Spleen (tissue), 11 donors: ENCODE data around the gene TDRD7. TPM values are rescaled to one million over a fixed set of nuclear protein-coding genes. Genes with fewer than 3 reads are reported as not detected.

ENCODE experiments used
- DNase-seq: peaks from one replicate; pipeline ENCODE4 v3.0.0-alpha.2; 2020
- H3K27ac ChIP-seq, 8 donors: fragments of 200-600 bp; sonication (generic) in 7 of 8; 1 replicate in 4 of 8; 2 replicates in 4 of 8; pipeline versions ENCODE4 v1.5.0 to v1.8.0; 2016 to 2021; ENCODE audit warnings: inconsistent platforms in 4 of 8, mild to moderate bottlenecking in 4 of 8, moderate library complexity in 1 of 8
- H3K27me3 ChIP-seq, 7 donors: fragments of 200-600 bp; sonication (generic) in 6 of 7; replicated peaks in 1 of 7; 1 replicate in 4 of 7; 2 replicates in 3 of 7; pipeline versions ENCODE4 v1.5.0 to v1.8.0; 2016 to 2021; ENCODE audit warnings: inconsistent platforms in 3 of 7, mild to moderate bottlenecking in 1 of 7
- H3K36me3 ChIP-seq, 6 donors: fragments of 200-600 bp; sonication (generic) in 5 of 6; 1 replicate in 4 of 6; 2 replicates in 2 of 6; pipeline versions ENCODE4 v1.5.0 to v1.8.0; 2016 to 2021; ENCODE audit warnings: inconsistent platforms in 2 of 6
- H3K4me1 ChIP-seq, 6 donors: fragments of 200-600 bp; sonication (generic) in 5 of 6; 1 replicate in 3 of 6; 2 replicates in 3 of 6; pipeline versions ENCODE4 v1.5.0 to v1.8.0; 2016 to 2021; ENCODE audit warnings: inconsistent platforms in 3 of 6
- H3K4me3 ChIP-seq, 8 donors: fragments of 200-600 bp; sonication (generic) in 7 of 8; 1 replicate in 4 of 8; 2 replicates in 4 of 8; pipeline versions ENCODE4 v1.5.0 to v1.8.0; 2016 to 2021; ENCODE audit warnings: inconsistent platforms in 4 of 8, mild to moderate bottlenecking in 4 of 8, moderate library complexity in 2 of 8
- H3K9me3 ChIP-seq, 8 donors: fragments of 200-600 bp; sonication (generic) in 7 of 8; 1 replicate in 4 of 8; 2 replicates in 4 of 8; pipeline versions ENCODE4 v1.5.0 to v1.8.0; 2016 to 2021; ENCODE audit warnings: inconsistent platforms in 4 of 8
- POLR2A ChIP-seq, 3 donors: fragments of 450-650 bp; IDR thresholded peaks; one replicate each; pipeline ENCODE4 v1.5.1; 2017; ENCODE audit warnings: antibody characterized with exemption in 3 of 3, mild to moderate bottlenecking in 1 of 3
- POLR2AphosphoS5 ChIP-seq, 3 donors: sonication (generic); formaldehyde crosslinking; IDR thresholded peaks; one replicate each; pipeline ENCODE4 v1.5.1; 2017; ENCODE audit warnings: antibody characterized with exemption in 3 of 3
- WGBS, 5 donors: extraction: QIAGEN DNeasy Blood & Tissue Kit in 3 of 5; methylation state at CpG; one replicate each; pipeline versions ENCODE4 v1.1.5 to v1.1.7; 2013 to 2018; 5-methylcytosine and 5-hydroxymethylcytosine counted together
- intact Hi-C: fragments of 100-400 bp; cut with DNase I; formaldehyde crosslinking; loops from one replicate; pipeline ENCODE4 v1.15.0; 2023; ENCODE audit warnings: low total_unique reads
- microRNA-seq, 3 donors: library from miRNA; unstranded; fragments of <30 nt; microRNA quantifications; one replicate each; pipeline versions ENCODE4 to v1.1.0, GENCODE V29; 2019 to 2020
- polyA plus RNA-seq, 3 donors: library from polyadenylated mRNA; stranded (reverse); fragments of 200-250 nt; gene quantifications; one replicate each; pipeline ENCODE4 v1.2.1, GENCODE V29; 2013
- small RNA-seq, 4 donors: library from RNA; depleted of rRNA; stranded (forward); fragments of <200 nt; gene quantifications; one replicate each; pipeline ENCODE3, GENCODE V24; 2016
- total RNA-seq, 7 donors: library from RNA; depleted of rRNA in 3 of 7; stranded (reverse); fragments of >200 nt in 3 of 7; fragmentation: NEBNext Ultra II Directional in 4 of 7; extraction: Animal tissue kit (Norgen Biotek cat#: 25700) in 4 of 7; gene quantifications; one replicate each; pipeline versions ENCODE4 v1.1.0 to v1.2.1, GENCODE V29; 2016 to 2021
- TF ChIP-seq, protein P1 (sequence below), 11 experiments: fragments of 200-600 bp in 7 of 11; fragments of 450-650 bp in 4 of 11; sonication (generic) in 4 of 11; IDR thresholded peaks in 8 of 11; conservative IDR thresholded peaks in 3 of 11; 1 replicate in 7 of 11; 2 replicates in 4 of 11; pipeline versions ENCODE4 v1.4.0 to v1.8.0; 2016 to 2021; ENCODE audit warnings: antibody characterized with exemption in 11 of 11, inconsistent platforms in 4 of 11, mild to moderate bottlenecking in 1 of 11
- donor health status: healthy with polysubstance abuse.
- donor health status: DM: no; HTN: no; CAD: no; lungs with moderate emphysema.
- donor health status: DM: no; HTN: no; CAD: no.
- donor health status: Bipolar disorder and iron deficiency.
- donor health status: healthy.
- donor health status: DM: no; HTN: no; CAD: no.
- donor health status: DM: yes; HTN: yes; CAD: no.

TDRD7 gene
- total and polyA plus RNA-seq, 10 donors = 6.4 to 18.7 (median 15.3) TPM

DNA sequence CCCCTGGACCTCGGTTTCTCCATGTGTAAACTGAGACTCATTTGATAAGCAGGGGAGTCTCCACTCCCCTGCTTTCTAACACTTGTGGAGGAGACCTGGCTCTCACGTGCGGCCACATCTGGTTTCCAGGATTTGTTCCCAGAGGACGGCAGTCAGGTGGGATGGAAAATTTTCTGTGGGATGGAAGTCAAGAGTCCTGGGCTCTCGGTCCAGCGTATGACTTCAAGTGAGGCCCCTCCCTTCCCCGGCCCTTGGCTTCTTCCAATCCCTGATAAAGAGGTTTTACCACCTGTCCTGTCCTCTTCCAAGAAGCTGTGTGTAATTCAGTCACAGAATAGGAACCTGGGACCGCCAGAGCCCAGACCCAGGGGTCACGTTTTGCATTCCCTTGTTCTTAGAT is 124.6 kb downstream of the TDRD7 start:
- Histone ChIP-seq H3K27me3 (no peaks in the 10 kb centered on the region), H3K9me3 (peaks cover 0 to 6% (median 0%) of the 10 kb centered on the region in 8 donors), H3K36me3 (no peaks in the 10 kb centered on the region), H3K4me3 (no peak overlapping the region), H3K4me1 (no peaks in the 10 kb centered on the region), H3K27ac (no peak overlapping the region)
- intact Hi-C loops = no loop called here
- DNase-seq = no peak
- TF ChIP-seq POLR2A (IDR thresholded peaks at IDR 0.05) = no peak
- TF ChIP-seq POLR2AphosphoS5 (IDR thresholded peaks at IDR 0.05) = no peak
- TF ChIP-seq, protein P1, sequence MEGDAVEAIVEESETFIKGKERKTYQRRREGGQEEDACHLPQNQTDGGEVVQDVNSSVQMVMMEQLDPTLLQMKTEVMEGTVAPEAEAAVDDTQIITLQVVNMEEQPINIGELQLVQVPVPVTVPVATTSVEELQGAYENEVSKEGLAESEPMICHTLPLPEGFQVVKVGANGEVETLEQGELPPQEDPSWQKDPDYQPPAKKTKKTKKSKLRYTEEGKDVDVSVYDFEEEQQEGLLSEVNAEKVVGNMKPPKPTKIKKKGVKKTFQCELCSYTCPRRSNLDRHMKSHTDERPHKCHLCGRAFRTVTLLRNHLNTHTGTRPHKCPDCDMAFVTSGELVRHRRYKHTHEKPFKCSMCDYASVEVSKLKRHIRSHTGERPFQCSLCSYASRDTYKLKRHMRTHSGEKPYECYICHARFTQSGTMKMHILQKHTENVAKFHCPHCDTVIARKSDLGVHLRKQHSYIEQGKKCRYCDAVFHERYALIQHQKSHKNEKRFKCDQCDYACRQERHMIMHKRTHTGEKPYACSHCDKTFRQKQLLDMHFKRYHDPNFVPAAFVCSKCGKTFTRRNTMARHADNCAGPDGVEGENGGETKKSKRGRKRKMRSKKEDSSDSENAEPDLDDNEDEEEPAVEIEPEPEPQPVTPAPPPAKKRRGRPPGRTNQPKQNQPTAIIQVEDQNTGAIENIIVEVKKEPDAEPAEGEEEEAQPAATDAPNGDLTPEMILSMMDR (IDR thresholded peaks at IDR 0.05 in 8 of 11, conservative IDR thresholded peaks at IDR 0.05 in 3 of 11) = no peak
- 84 to 91% (median 89%) methylated on average over 9 of the region's 9 CpGs for WGBS, 5 donors

DNA sequence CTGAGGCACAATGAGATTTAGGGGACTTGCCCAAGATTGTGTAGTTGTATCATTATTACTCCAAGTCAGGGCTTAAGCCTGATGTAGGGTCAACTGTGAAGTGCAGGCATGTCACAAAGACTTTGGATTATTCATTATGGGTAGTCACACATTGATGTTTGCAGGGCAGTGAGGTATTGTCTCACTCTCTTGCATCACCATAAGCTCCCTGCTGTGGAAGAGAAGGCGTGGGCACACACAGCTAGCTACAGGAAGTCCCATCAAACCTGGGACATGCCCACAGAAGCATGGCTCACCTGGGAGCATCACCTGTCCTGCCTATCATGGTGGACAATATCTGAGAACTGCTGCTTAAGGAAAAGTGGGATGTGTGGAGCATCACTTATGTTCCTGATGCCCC is 131.7 kb downstream of the TDRD7 start:
- Histone ChIP-seq H3K36me3 (no peaks in the 10 kb centered on the region), H3K4me3 (no peak overlapping the region), H3K4me1 (no peaks in the 10 kb centered on the region), H3K9me3 (no peaks in the 10 kb centered on the region), H3K27me3 (peaks cover 0 to under 1% (median 0%) of the 10 kb centered on the region in 7 donors), H3K27ac (no peak overlapping the region)
- 58 to 100% (median 73%) methylated on average over 1 of the region's 1 CpG for WGBS, 5 donors
- intact Hi-C loops = no loop called here
- DNase-seq = no peak
- TF ChIP-seq, protein P1 (IDR thresholded peaks at IDR 0.05 in 8 of 11, conservative IDR thresholded peaks at IDR 0.05 in 3 of 11) = no peak
- TF ChIP-seq POLR2A (IDR thresholded peaks at IDR 0.05) (no peak), POLR2AphosphoS5 (IDR thresholded peaks at IDR 0.05) (no peak)

DNA sequence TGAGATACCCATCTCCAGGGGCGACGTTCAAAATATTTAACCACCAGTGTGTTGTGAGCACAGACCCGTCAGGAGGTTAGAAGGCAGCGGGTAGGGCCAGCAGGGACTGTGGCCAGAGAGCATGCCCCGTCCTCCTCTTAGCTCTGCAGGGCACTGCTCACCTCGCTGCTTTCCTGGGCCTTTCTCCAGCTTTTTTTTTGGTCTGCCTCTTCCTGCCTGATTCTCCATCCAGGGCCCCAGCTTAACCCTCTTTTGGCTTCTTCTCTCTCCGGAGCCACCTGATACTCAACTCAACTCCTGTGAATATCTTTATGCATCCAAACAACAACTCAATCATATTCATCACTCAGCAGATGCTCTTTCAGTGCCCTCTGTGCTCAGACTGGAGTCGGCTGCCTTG is 133.6 kb downstream of the TDRD7 start:
- peaks cover 0 to 8% (median 0%) of the 10 kb centered on the region in 7 donors for H3K27me3 ChIP-seq
- no peak overlapping the region for H3K4me3 ChIP-seq
- TF ChIP-seq, protein P1 (IDR thresholded peaks at IDR 0.05 in 8 of 11, conservative IDR thresholded peaks at IDR 0.05 in 3 of 11) = no peak
- TF ChIP-seq POLR2AphosphoS5 (IDR thresholded peaks at IDR 0.05) (no peak), POLR2A (IDR thresholded peaks at IDR 0.05) (no peak)
- intact Hi-C loops = no loop called here
- H3K4me1 ChIP-seq = no peaks in the 10 kb centered on the region
- WGBS, 5 donors = 75 to 79% (median 78%) methylated on average over 8 of the region's 8 CpGs
- H3K27ac ChIP-seq = no peak overlapping the region
- no peaks in the 10 kb centered on the region for H3K9me3 ChIP-seq
- H3K36me3 ChIP-seq = no peaks in the 10 kb centered on the region
- no peak for DNase-seq

Small RNA genes lying within 50 kb of the gene (microRNA-seq; reads per million reads assigned to microRNA genes)
- 0 reads per million in 3 donors for gene MIR1302-8

Small RNA genes lying within 50 kb of the gene (small RNA-seq; reads per million reads assigned to genes)
- gene MIR1302-8 = 0 reads per million in 4 donors

Other genes starting within 250 kb of the TDRD7 start
- 10 to 100 TPM in 2 of 7 donors, 1 to 10 TPM in 5; 4.6 to 14.7 (median 9.5) TPM for gene CCDC180, start 104.4 kb upstream of the TDRD7 start, total RNA-seq
- 1 to 10 TPM; 3.3 to 4.2 (median 4.2) TPM for gene CCDC180, start 104.4 kb upstream of the TDRD7 start, polyA plus RNA-seq
- 1 to 10 TPM; 1.6 to 5.8 (median 2.4) TPM for gene TMOD1, start 89.6 kb downstream of the TDRD7 start, total RNA-seq
- 1 to 10 TPM; 2.4 to 4.0 (median 3.1) TPM for gene TMOD1, start 89.6 kb downstream of the TDRD7 start, polyA plus RNA-seq
- gene TSTD2, start 221.3 kb downstream of the TDRD7 start, total RNA-seq = 10 to 100 TPM; 17.4 to 31.0 (median 19.2) TPM
- gene TSTD2, start 221.3 kb downstream of the TDRD7 start, polyA plus RNA-seq = 10 to 100 TPM in 2 of 3 donors, 1 to 10 TPM in 1; 8.1 to 10.4 (median 10.4) TPM
- 10 to 100 TPM; 17.7 to 30.6 (median 27.3) TPM for gene NCBP1, start 221.7 kb downstream of the TDRD7 start, total RNA-seq
- gene NCBP1, start 221.7 kb downstream of the TDRD7 start, polyA plus RNA-seq = 10 to 100 TPM in 1 of 3 donors, 1 to 10 TPM in 2; 6.5 to 10.8 (median 8.2) TPM